NCI-H82 treated with DMSO at 0.1 percent for 48 hours (cell line): ENCODE measurements around the gene THSD7B.
A peak's percentile ranks its signal among the peaks of the same experiment; 100 is the strongest.
"Not testable (repeated sequence)": the region's sequence is repeated elsewhere in the genome, so short reads cannot be mapped to it uniquely, and the experiment has no call there.

Experiments
- DNase-seq: peaks from one replicate; lab custom pipeline; 2025; ENCODE audit not compliant: unreplicated experiment; lab: John Stamatoyannopoulos, UW

Gene THSD7B

DNA sequence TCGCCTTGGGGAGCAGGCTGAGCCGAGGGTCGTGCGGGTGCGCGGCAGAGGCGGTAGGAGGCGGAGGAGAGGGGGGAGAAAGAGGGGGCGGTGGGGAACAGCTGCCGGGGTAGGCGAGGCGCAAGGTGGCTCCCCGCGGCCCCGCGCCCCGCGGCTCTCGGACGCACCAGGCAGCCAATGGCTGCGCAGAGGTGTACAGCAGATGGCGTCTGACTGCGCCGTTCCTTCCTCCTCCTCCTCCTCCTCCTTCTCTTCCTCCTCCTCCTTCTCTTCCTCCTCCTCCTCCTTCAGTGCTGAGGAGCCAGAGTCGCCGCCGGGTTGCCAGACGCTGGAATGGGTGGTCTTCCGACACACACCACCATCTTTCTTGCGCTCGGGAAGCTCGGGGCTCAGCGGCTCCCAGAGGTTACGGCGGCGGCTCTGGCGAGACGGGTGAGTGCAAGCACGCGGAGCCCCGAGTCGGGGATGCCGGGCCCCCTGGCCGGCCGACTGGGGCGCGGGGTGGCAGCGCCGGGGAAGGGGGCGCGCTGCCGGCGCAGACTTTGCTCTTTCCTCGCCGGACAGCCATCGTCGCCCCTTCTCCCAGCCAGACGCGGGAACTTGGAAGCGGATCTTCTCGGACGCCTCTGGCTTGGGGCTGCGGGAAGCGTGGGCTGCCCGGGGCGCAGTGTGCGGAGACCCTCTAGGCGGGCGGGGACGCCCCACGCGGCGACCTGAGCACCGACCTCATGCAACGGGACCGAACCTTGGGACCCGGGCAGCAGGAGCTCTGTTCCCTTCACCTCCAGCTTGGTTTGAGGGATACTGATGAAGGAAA is at the start of gene THSD7B:
TSS of gene THSD7B (plus strand) at position 290 of the 817 bp plus-strand sequence. CDS start 116,634 bp downstream, outside the sequence.
- DNase-seq, result no peak

GRCh38 chr2:136718273-136718672 is 47.1 kb upstream of the THSD7B start:
- no peak for DNase-seq

GRCh38 chr2:136727973-136728699 is 37.2 kb upstream of the THSD7B start:
- no peak for DNase-seq

GRCh38 chr2:136736236-136736635 is 29.1 kb upstream of the THSD7B start:
- DNase-seq, result no peak

GRCh38 chr2:136738044-136738443 is 27.3 kb upstream of the THSD7B start:
- DNase-seq, result no peak

DNA sequence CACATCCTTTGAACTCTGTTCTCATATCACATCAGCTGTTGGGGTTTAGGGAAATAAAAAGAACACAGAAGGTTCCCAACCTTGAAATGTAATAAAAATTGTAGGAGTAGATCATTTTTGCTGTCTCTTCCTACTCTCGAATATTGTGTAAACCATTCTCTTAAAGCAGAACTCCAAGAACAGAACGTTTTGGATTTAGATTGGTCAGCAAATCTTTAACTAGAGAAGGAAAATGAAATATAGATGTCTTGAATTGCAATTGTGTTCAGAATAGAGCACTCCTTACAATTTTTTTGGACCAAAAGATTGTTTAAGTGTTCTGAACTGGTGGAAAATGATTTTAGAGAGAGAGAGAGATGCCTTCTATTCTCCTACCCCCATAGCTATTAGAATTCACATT is 23.9 kb upstream of the THSD7B start:
- no peak for DNase-seq

GRCh38 chr2:136750065-136750464 is 15.3 kb upstream of the THSD7B start:
- DNase-seq, result no peak

DNA sequence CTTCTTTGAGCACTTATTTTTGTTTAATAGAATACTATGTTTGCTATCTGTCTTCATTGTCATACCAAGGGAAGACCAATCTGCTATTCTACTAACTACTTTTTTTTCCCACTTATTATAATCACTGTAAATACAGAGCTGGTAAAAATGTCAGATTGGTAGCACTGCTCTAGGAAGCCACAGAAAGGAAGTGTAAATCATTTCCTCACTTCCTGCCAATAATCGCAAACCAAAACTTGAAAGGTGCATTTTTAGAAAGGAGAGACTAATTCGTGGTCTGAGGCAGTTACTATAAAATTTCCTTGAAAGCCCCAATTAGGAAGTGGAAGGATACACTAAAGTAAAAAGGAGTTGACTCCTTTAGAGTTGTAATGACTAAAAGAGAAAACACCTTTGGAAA is 13.9 kb upstream of the THSD7B start:
- no peak for DNase-seq

- DNase-seq, result not testable (repeated sequence)
These were observed 6.8 kb upstream of the THSD7B start for GRCh38 chr2:136758504-136758903.

DNA sequence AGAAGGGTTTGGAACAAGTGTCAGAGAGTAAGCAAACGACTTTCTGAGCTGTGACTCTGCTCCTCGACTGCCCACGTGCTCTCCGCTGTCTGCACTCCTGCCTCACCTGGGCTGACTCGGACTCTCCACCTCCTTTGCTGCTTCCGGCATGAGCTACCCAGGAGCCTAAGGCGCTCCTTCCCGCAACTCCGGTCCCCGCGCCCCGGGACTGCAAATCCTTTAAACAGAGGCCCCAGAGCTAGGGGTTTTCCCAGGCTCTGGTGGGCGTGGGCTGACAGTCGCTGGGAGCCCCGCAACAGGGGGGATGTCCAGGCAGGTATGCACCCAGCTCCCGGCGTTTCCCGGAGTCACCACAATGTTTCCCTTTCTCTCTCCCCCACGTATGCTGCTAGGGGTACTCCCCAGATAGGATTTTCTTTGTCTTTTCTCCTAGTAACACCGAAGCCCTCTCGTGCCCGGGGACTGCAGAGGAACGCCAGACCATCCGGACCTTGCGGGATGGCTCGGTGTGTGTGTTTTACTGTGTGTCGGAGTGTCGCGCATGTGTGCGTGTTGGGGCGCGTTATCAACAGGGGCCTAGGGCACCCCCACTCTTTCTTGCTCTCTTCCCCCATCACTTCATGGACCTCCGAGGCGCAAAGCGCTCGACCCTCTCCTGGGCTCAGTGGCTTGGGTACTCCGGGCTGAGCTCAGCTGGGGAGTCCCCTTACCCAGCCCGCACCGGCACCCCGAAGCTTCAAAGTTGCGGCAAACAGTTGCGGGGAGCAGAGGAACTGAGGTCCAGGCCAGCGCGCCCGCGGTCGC is 691 bp upstream of the THSD7B start:
- DNase-seq, result no peak

DNA sequence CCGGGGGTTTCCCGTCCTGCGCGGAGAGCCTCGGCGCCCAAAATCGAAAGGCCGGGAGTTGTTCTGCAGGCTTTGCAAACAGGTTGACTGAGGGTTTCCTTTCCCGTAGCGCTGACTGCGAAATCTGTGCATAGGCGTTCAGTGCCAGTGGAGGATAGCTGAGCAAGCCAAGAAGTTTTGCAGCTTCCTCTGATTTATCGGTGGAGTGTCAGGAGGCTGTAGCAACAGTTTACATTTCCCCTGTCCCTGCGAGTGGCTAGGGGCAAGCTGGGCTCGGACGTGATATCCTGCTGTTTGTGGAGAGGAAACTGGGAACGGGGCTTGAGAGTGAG is 694 bp downstream of the THSD7B start:
- DNase-seq, result no peak

GRCh38 chr2:136767030-136767429 is 1.7 kb downstream of the THSD7B start:
- DNase-seq, result peak; percentile 40

- DNase-seq, result no peak
These were observed 4.5 kb downstream of the THSD7B start for GRCh38 chr2:136769871-136770270.

DNA sequence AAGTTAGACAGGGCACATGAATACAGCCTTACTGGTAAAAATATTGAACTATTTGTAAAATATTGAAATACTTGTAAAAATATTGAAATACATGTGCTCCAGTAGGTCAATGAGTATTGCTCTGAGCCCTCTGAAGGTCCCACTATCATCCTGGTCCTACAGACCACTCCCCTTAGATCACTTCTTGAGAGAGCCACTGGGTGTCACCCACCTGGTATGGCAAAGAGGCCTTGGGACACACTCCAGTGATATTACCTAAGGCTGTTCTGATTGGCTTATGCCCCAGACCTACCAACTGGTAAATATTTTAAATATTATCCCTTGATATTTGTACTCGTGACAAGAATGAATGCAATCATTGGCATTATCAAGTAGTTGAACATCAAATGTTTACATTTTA is 5.0 kb downstream of the THSD7B start:
- DNase-seq, result no peak

DNA sequence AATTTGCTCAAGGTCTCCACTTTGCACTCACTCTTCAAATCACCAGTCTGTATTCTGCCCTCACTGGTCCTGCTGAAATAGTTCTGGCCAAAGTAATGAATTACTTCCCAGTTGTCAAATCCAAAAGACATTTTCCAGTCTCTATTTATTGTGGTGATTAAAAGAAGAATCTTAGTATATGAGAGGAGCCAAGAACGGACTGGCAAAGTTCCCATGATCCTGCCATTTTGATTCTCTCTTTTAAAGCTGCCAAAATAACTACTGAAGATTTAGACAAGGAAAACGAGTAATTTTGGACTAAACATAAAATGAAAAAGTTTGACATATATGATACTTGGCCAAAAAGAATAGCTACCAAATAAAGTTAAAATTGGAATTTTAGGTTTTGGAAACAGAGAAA is 12.0 kb downstream of the THSD7B start:
- DNase-seq, result no peak

GRCh38 chr2:136783856-136784255 is 18.5 kb downstream of the THSD7B start:
- DNase-seq, result no peak

- no peak for DNase-seq
These were observed 19.9 kb downstream of the THSD7B start for GRCh38 chr2:136785215-136785614.

DNA sequence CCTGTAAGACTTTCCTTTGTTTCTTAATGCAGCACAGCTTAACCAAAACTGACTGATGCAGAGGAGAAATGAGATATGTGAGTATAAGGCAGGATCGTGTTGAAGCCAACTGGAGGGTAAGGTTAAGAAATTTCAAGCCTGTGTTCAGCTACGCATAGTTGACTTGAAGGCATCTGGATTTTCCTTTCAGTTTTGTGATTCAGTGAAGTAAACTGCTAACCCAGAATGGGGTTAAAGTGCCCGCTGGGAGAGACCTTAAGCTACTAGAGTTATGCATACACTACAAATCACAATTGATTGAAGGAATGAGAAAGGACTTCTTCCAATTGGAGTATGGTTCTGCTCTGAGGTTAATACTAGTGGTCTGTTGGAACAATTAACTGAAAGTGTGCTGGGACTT is 22.6 kb downstream of the THSD7B start:
- no peak for DNase-seq

DNA sequence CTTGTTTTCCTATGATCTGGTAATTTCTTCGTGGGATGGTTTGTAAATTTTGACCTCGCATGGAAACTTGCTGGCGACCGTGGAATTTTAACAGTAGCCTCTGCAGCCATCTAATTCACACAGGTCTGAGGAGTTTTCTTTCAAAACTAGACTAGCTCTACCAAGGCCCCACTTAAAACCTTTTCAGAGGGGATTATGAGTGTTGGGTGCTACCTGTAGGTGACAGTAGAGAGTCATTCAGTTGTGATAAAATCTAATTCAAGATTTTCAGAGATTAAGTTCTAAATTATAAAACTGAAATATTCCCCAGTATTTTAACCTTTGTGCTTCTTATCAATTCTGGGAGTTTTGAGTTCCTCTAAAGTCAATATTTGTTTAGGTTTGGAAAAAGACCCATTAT is 31.0 kb downstream of the THSD7B start:
- DNase-seq, result no peak

- DNase-seq, result no peak
These were observed 33.4 kb downstream of the THSD7B start for GRCh38 chr2:136798766-136799165.

DNA sequence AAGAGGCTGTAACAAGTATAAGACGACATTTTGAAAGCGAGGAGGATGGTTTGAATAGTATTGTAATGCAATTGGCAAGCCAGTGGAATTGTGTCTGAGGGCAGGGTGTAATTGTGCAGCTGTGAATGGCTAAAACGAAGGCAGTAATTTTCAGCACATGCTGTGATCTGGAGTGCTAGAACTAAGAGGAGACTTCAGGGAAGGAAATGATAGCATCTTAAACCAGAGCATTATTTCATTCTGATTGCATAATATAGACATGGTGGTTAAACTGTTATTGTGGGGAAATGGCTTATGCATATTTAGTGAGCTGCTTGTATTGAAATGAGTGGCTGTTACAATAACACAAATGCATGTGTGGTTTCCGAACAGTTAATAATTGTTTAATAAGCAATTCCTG is 36.3 kb downstream of the THSD7B start:
- DNase-seq, result no peak

DNA sequence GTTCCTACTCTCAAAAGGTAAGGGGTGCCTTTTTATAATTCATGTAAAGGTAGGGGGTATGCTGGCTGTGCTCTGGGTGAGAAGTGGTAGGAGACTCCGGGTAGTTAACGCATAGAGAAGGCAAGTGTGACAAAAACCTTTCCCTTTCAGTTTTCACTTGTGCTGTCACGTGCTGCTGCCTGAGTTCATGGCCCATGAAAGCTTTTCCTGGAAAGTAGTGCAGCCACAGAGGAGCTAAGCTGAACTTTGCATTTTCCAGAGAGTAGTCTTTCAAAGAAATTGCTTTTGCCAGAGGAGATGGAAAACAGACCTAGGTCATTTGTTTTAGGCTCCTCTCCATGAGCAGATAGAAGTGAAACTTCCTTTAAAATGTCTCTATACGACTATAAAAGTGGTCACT is 44.7 kb downstream of the THSD7B start:
- no peak for DNase-seq
